NCI-H1436 treated with DMSO at 0.1 percent for 48 hours (cell line): ENCODE data around the gene PPFIBP1.

ENCODE experiments used
- DNase-seq: peaks from one replicate; lab custom pipeline; 2025; lab: John Stamatoyannopoulos, UW

The PPFIBP1 gene

DNA sequence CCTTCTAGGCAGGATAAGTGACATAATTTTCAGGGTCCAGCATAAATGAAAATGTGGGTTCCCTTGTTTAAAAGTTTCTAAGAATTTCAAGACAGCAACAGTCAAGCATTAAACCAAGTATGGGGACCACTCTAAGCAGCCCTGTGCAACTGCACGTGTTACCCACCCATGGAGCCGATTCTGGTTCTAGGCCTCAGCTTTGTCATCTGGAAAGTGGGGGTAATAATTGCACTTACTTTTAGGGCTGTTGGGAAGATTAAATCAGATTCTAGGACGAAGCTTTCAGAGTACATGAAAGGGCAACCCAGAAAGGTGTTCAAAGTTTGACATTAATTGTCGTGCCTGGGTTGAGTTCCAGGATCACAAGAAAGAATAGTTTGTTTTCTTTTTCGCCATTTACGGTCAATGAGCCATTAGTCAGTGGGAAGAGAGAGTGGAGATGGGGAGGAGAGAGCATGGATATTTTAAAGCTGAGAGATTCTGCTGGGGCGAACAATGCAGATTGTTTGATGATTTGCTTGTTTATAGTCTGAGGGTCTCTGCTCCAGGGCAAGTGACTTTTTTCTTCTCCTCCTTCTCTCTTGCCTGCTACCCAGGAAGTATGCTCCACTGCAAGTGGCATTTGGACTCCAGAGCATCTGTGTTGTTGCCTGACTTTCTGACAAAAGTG lies 10.7 kb upstream of the PPFIBP1 start:
- DNase-seq: no peak

DNA sequence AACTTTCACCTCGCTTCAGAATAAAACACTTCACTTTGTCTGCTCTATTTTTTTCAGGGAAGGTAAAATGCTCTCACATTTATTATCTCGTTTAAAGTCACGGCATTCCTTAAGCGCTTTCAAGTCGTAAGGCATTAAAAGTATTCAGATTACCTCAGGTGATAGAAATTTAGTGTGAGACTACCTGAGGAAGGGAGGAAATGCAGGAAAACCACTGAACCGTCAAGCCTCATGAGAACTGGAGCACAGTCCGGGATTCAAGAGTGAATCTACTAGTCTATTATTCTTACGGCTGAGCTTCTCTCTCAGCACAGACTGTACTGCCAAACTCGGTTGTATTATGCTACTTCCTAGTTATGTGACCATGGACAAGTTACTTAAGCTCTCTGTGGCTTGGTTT lies 8.3 kb upstream of the PPFIBP1 start:
- no peak for DNase-seq

- DNase-seq: no peak
Measured at GRCh38 chr12:27516625-27517024, 7.4 kb upstream of the PPFIBP1 start.

DNA sequence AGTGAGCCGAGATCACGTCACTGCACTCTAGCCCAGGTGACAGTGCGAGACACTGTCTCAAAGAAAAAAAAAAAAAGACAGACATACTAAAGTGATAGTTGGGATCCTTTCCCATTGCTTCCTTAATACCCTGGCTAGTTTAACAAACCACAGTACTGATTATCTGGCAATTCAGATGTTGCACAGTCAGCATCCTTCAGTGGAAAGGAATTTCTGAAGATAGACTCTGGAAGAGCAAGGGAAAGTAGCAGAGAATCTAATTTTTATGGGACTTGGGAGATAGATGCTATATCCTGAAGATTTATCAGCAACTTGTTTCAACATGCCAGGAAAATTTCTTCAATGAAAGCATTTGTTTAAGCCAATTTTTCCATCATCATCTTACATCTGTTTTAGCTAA lies 6.5 kb upstream of the PPFIBP1 start:
- no peak for DNase-seq

DNA sequence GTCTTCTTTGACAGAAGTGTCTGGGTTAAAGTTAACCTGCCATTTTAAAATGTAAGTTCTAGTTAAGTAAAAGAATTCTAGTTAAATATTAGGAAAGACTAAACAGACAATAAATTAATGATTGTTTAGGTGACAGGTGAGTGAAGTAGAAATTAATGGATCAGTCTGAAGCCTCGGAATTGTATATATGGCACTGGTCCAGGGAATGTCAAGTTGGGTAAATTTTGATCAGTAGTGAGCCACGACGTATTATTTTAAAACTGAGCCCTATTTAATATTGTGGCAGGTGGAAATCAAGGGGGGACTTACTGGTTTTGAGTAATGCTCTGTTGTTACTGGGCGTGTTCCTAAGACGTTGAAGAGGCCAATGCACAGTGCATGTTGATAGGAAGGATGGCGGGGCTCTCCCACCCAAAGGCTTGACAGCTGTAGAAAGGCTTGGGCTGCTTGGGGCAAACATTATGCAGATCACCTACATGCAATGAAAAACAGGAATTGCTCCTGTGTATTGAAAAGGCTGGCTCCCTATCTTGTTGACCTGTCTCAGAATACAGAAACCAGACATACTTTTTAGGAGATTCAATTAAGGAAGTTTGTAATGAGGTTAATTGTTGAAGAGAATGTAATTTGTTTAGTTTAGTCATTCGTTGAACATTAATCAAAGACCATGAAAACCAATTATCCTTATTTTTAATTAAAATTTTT lies 5.9 kb upstream of the PPFIBP1 start:
- no peak for DNase-seq

GRCh38 chr12:27521066-27521465 lies 2.9 kb upstream of the PPFIBP1 start:
- no peak for DNase-seq

DNA sequence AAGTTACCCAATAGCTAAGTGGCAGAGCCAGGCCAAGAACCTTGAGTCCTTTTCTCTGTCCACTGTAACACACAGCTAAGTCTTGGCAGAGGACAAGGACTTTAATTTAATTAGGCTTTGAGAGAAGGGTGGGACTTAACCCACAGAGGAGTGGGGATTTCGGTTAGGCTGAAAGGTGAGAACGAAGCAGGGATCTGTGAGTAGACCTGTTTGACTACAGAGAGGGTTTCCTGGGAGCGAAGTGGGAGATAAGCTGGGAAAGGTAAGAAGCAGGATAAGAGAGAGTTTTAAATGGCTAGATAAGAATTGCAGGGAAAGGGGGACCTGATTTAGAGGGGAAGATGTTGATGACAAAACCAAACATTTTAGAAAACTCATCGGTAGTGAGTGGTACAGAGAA lies 2.0 kb upstream of the PPFIBP1 start:
- DNase-seq: no peak

GRCh38 chr12:27523305-27523641 lies 733 bp upstream of the PPFIBP1 start:
- DNase-seq: no peak

- no peak for DNase-seq
Measured at GRCh38 chr12:27524494-27524835, 459 bp downstream of the PPFIBP1 start.

DNA sequence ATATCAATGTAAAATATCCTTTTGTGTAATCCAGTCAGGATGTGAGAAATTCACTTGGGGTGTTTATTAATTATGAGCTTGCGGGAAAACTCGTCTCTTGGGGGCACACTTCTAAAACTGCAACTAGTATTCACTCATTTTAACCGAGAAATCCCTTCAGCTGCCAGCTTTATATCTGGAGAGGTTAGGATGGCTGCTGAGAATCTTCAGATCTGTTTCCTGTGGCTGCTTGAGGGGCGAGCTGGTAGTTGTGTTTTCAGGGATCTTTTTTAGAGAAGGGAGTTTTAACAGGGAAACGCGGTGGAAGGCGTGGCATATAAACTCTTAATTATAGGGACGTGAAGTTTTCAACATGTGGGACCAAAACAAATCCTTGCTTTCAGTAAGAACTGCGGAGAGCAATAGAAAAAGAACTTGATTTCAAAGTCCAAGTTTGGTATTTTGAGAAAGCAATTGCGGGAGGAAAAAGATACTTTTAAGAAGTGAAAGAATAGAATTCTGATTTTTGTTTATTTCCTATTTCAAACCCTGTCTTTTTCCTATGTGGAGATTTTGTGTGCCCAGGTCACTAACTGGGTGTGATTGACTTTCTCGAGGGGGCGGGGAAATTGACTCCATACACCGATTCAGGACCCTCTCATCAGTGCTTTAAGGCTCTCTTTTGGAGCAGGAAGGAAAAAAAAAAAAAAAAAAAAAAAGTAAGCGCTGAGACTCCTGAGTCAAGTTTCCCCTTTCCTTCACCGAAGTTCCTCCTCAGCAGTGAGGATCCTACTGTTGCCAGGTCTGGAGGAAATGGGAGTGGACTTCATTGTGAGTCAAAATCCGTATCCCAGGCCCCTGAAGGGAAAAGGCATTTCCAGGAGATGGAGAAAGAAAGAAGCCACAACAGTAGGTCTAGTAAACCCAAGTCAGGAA lies 1.1 kb downstream of the PPFIBP1 start:
- no peak for DNase-seq

DNA sequence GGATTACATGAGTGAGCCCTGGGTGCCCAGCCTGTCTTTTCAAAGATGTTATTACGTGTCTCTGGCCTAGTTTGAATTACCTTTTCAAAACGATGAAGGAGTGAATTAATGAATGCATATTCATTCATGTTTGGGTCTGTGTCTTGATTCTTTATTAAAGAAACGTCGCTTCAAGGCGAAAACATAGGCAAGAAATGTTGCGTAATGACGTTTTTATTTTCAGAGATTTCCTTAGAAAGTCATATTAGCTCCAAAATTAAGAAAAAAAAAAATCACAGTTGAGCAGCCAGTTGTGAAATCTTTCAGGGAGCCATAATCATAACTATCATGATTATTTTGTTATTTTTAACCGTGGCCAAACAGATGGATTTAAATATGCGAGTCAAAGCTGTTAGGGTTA lies 3.5 kb downstream of the PPFIBP1 start:
- no peak for DNase-seq

- DNase-seq: no peak
Measured at GRCh38 chr12:27528788-27529187, 4.8 kb downstream of the PPFIBP1 start.

- no peak for DNase-seq
Measured at GRCh38 chr12:27530157-27530922, 6.3 kb downstream of the PPFIBP1 start.

DNA sequence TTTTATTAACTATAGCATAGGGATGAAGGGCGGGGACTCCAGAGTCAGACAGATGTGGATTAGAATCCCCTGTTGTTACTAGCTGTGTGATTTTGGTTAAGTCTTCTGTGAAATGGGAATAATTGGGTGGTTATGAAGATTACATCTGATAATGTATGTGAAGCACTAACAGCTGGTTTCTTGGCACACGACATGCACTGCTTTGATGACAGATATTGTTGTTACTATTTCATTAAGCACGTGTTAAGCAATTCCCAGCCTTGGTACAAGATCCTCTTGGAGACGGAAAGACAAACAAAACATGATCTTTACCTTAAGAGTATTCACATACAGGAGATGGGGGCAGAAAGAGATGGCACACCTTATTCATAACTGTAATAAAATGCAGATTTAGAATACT lies 7.9 kb downstream of the PPFIBP1 start:
- no peak for DNase-seq

DNA sequence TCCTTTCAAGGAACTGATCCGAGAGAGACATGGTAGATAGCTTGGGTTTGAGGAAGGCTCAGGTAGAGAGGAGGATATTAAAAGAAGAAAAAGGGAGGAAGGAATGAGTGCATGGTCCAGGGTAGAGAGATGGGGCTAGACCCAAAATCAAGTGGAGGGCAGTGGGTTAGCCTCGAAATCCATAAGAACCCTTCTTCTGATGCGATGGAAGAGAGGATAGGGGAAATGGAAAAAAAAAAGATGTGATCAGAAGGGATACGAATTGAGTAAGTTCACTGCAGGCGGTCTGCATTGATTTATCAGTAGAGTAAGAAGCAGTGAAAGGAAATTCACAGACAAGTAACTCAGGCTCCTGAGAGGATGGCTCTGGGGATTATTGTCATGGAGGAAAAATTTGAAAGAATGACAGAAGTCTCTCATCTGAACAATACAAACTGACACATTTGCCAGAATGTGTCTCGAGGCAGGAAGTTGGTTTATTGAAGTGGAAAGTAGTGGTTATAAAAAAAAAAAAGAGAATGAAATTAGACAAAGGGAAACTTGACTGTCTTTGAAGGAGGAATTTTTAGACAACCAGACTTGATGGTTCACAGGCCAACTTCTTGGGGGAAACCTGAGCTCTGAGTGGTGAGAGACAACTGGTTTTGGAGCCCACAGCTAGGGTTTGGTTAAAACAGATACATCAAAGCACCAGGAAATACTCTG lies 10.2 kb downstream of the PPFIBP1 start:
- DNase-seq: no peak

DNA sequence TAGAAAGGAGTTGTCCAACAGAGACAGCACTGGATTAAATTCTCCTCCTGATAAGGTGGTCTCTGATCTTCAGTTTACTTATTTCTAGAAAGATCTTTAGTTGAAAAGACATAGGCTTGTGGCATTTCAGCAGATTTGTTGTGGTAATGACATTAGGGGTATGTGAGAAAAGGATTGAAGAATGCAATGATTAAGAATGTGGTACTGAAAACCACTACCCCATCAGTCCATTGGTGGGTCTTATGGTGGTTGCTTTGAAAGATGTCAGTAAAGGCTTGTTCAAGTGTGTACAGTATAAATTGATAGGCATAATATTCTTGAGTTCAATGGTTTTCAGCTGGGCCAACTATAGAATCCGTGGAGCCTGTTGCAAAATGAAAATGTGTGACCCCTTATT lies 10.8 kb downstream of the PPFIBP1 start:
- DNase-seq: no peak

DNA sequence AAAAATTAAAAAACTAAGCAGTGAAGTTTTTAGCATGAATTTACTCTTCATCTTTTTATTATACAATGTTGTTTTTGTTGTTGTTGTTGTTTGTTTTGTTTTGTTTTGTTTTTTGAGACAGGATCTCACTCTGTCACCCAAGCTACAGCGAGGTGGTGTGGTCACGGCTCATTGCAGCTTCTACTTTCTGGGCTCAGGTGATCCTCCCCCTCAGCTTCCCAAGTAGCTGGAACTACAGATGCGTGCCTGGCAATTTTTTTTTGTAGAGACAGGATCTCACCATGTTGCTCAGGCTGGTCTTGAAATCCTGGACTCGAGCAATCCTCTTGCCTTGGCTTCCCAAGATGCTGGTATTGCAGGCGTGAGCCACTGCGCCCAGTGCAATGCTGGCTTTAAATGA lies 11.3 kb downstream of the PPFIBP1 start:
- no peak for DNase-seq

DNA sequence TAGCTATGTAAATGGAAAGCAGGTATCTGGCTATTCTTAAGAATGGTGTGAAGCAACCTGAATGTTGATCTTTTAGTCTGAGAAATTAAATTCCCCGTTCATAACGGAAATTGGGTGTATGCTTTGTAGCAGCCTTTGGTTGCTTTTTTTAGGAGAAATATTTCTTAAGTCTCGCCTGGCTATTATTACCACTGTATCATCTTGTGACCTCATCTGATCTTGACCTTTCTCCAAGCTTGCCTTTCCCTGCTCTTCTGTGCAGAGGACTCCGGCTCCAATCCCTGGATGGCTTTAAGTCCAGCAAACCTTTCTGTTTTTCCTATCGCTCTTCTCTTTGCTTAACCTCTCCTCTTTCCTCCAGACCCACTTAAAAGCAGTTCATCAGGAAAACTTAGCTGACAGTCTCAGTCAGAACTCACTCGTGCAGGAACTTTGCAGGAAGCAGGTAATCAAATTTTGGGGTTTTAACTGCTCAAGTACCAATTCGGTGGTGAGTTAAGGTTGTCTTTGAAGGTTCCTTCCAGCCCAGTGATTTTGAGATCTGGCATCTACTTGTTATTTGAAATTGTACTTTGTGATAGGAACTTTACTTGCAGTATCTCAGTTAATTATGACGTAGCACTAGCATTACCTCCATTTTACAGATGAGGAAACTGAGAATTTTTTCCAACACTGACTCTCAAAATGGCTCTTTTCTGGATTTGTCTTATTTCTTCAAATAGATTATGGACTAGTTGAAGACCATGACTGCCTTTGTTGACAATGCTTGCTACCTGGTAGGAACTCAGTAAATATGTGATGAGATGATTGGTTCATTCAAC lies 14.1 kb downstream of the PPFIBP1 start:
- no peak for DNase-seq

GRCh38 chr12:27539191-27539631 lies 15.2 kb downstream of the PPFIBP1 start:
- DNase-seq: no peak

DNA sequence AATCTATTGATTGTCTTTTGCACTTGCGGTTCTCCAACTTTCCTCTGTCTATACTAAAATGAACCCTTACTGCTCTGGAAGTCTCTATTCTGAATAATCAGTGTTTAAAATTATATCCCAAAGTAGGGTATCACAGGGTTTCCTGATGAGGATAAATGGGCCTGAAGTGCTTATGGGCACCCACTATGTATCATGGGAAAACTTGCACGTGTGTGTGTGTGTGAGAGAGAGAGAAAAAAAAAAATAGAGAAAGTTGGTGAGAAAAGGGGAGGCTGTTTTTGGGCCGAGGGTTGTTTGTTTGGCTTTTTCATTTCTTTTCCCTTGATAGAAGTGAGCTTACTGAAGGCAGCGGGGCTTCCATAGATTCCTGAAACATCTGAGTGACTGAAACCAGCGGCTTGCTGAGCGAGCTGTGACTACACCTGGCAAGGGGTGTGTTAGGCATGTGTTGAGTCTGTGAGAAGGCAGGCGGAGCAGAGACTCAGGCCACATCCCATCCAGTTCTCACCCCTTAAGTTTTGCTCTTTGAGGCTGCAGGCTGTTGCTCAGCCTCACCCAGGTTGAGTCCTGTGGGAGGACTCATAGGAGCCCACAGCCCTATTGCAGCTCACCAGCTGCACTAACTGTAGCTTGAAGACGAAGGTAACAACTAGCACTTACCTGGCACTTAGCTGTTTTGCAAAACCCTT lies 17.2 kb downstream of the PPFIBP1 start:
- no peak for DNase-seq
